ENCODE measurements around the gene MCRIP2.

Gene MCRIP2

GRCh38 chr16:693364-693763 is 51.7 kb downstream of the MCRIP2 start:
- Mint-ChIP-seq H3K4me1 (peaks cover 24% of the 10 kb centered on the region), H3K9me3 (peaks cover 3% of the 10 kb centered on the region), H3K27ac (no peak overlapping the region), H3K27me3 (ENCODE audit: low read depth, poor library complexity) (peaks cover 76% of the 10 kb centered on the region), H3K36me3 (ENCODE audit: low read depth) (no peaks in the 10 kb centered on the region), H3K4me3 (no peak overlapping the region)
- no peak for TF ChIP-seq CTCF (IDR thresholded peaks at IDR 0.05)
- no peak for DNase-seq

GRCh38 chr16:693766-694165 is 52.1 kb downstream of the MCRIP2 start:
- no peak for DNase-seq
- H3K36me3 Mint-ChIP-seq (ENCODE audit: low read depth) = no peaks in the 10 kb centered on the region
- no peak for TF ChIP-seq CTCF (IDR thresholded peaks at IDR 0.05)
- H3K9me3 Mint-ChIP-seq = peaks cover 3% of the 10 kb centered on the region
- H3K4me1 Mint-ChIP-seq = peaks cover 22% of the 10 kb centered on the region
- peaks cover 80% of the 10 kb centered on the region for H3K27me3 Mint-ChIP-seq (ENCODE audit: low read depth, poor library complexity)
- no peak overlapping the region for H3K27ac Mint-ChIP-seq
- no peak overlapping the region for H3K4me3 Mint-ChIP-seq

GRCh38 chr16:694187-694862 is 52.7 kb downstream of the MCRIP2 start:
- H3K9me3 Mint-ChIP-seq = peaks cover 3% of the 10 kb centered on the region
- H3K27ac Mint-ChIP-seq = no peak overlapping the region
- DNase-seq = peak; percentile 49
- H3K36me3 Mint-ChIP-seq (ENCODE audit: low read depth) = no peaks in the 10 kb centered on the region
- TF ChIP-seq CTCF (IDR thresholded peaks at IDR 0.05) = no peak
- peaks cover 86% of the 10 kb centered on the region for H3K27me3 Mint-ChIP-seq (ENCODE audit: low read depth, poor library complexity)
- no peak overlapping the region for H3K4me3 Mint-ChIP-seq
- H3K4me1 Mint-ChIP-seq = peaks cover 17% of the 10 kb centered on the region

- Mint-ChIP-seq H3K9me3 (peaks cover 3% of the 10 kb centered on the region), H3K4me1 (peaks cover 12% of the 10 kb centered on the region), H3K27ac (no peak overlapping the region), H3K36me3 (ENCODE audit: low read depth) (no peaks in the 10 kb centered on the region), H3K27me3 (ENCODE audit: low read depth, poor library complexity) (peaks cover 92% of the 10 kb centered on the region), H3K4me3 (no peak overlapping the region)
- TF ChIP-seq CTCF (IDR thresholded peaks at IDR 0.05) = no peak
- DNase-seq = no peak
These were observed 53.3 kb downstream of the MCRIP2 start for GRCh38 chr16:694863-695354.

GRCh38 chr16:695355-696089 is 53.9 kb downstream of the MCRIP2 start:
- H3K9me3 Mint-ChIP-seq = peaks cover 3% of the 10 kb centered on the region
- peaks cover 98% of the 10 kb centered on the region for H3K27me3 Mint-ChIP-seq (ENCODE audit: low read depth, poor library complexity)
- H3K27ac Mint-ChIP-seq = no peak overlapping the region
- peak overlapping the region; percentile 40 for H3K4me3 Mint-ChIP-seq
- H3K4me1 Mint-ChIP-seq = peaks cover 7% of the 10 kb centered on the region
- TF ChIP-seq CTCF (IDR thresholded peaks at IDR 0.05) = no peak
- no peaks in the 10 kb centered on the region for H3K36me3 Mint-ChIP-seq (ENCODE audit: low read depth)
- peak; percentile 57 for DNase-seq
